Endothelial cell of umbilical vein (primary cell): Measurements from ENCODE around the gene CAV1. TPM values are rescaled to one million over a fixed set of nuclear protein-coding genes. Genes with fewer than 3 reads are reported as not detected.

ENCODE experiments used
- BruUV-seq: library from RNA; stranded (reverse); fragments of 400-500 nt; replicated peaks from 2 replicates; lab custom pipeline; 2021; lab: Mats Ljungman, UMichigan
- CTCF ChIA-PET: fragments of 300-600, 350-600 bp; sonication (Branson Sonifier 250); formaldehyde crosslinking; loops from one replicate; lab custom pipeline; 2021; ENCODE audit warnings: antibody characterized with exemption, inconsistent platforms; lab: Charles Lee
- POLR2A ChIA-PET: fragments of 300-600, 350-600 bp; sonication (Branson Sonifier 250); formaldehyde crosslinking; loops from one replicate; lab custom pipeline; 2021; ENCODE audit warnings: antibody characterized with exemption, inconsistent platforms; lab: Charles Lee
- DNase-seq: peaks from one replicate; pipeline ENCODE4 v3.0.0-alpha.2; 2011; ENCODE audit warnings: low read depth, low spot score
- FAIRE-seq: peaks from 2 replicates; lab custom pipeline; 2011; peaks lifted over from hg19 to GRCh38; lab: Jason Lieb, UNC
- H2AFZ ChIP-seq: 2 replicates; pipeline ENCODE4 v1.6.0; 2012; ENCODE audit warnings: low read depth, low read length, control low read depth, inconsistent platforms
- H3K27ac ChIP-seq: 2 replicates; pipeline ENCODE4 v1.5.1; 2011; ENCODE audit warnings: low read depth, mild to moderate bottlenecking, control low read depth, low read length, moderate library complexity; ENCODE audit not compliant: insufficient read depth
- H3K27me3 ChIP-seq, 2 experiments: 2 replicates each; pipeline versions ENCODE4 v1.6.0 to v1.6.1; 2011; ENCODE audit warnings: low read length in 2 of 2, mixed read lengths in 1 of 2; ENCODE audit not compliant: control insufficient read depth in 2 of 2, insufficient read depth in 2 of 2
- H3K36me3 ChIP-seq, 2 experiments: 2 replicates in 1 of 2; 3 replicates in 1 of 2; pipeline ENCODE4 v1.5.1; 2011; ENCODE audit warnings: low read length in 2 of 2, mild to moderate bottlenecking in 1 of 2, moderate library complexity in 1 of 2; ENCODE audit not compliant: control insufficient read depth in 2 of 2, insufficient read depth in 2 of 2; ENCODE audit errors: extremely low read depth in 1 of 2
- H3K4me1 ChIP-seq: 3 replicates; pipeline ENCODE4 v1.5.1; 2011; ENCODE audit warnings: mild to moderate bottlenecking, low read length; ENCODE audit not compliant: control insufficient read depth, insufficient read depth; ENCODE audit errors: extremely low read depth
- H3K4me2 ChIP-seq: 2 replicates; pipeline ENCODE4 v1.6.1; 2011; ENCODE audit warnings: low read length, control low read depth, mixed read lengths; ENCODE audit not compliant: insufficient read depth
- H3K4me3 ChIP-seq, 3 experiments: fragments of 200-600 bp in 1 of 3; sonication (generic), shearing (Covaris generic) in 1 of 3; replicated peaks in 1 of 3; 2 replicates each; pipeline ENCODE4 v1.5.1; 2011 to 2016; ENCODE audit warnings: control low read depth in 3 of 3, low read length in 3 of 3, mild to moderate bottlenecking in 2 of 3, inconsistent platforms in 1 of 3, low read depth in 1 of 3, moderate library complexity in 1 of 3; ENCODE audit not compliant: insufficient read depth in 1 of 3
- H3K79me2 ChIP-seq: 2 replicates; pipeline ENCODE4 v1.6.0; 2012; ENCODE audit warnings: low read length, inconsistent platforms; ENCODE audit not compliant: control insufficient read depth, insufficient read depth
- H3K9ac ChIP-seq: replicated peaks from 2 replicates; pipeline ENCODE3; 2011; ENCODE audit warnings: low read length, control low read depth; ENCODE audit not compliant: insufficient read depth; ENCODE audit errors: extremely low read depth
- H3K9me1 ChIP-seq: replicated peaks from 3 replicates; pipeline ENCODE4 v1.6.0; 2011; ENCODE audit warnings: mild to moderate bottlenecking, low read length; ENCODE audit not compliant: control insufficient read depth, insufficient read depth; ENCODE audit errors: extremely low read depth
- H3K9me3 ChIP-seq: replicated peaks from 2 replicates; pipeline ENCODE4 v1.5.1; 2012; ENCODE audit warnings: low read length, inconsistent platforms; ENCODE audit not compliant: control insufficient read depth, insufficient read depth
- H4K20me1 ChIP-seq: replicated peaks from 2 replicates; pipeline ENCODE3; 2011; ENCODE audit warnings: mild to moderate bottlenecking, low read length; ENCODE audit not compliant: control insufficient read depth, insufficient read depth; ENCODE audit errors: extremely low read depth
- CTCF ChIP-seq, 2 donors: IDR thresholded peaks; 1 replicate in 1 of 2; 2 replicates in 1 of 2; pipeline ENCODE4 v1.5.1; 2011; ENCODE audit warnings: low read length in 2 of 2, mild to moderate bottlenecking in 2 of 2, moderate library complexity in 2 of 2, control low read depth in 1 of 2, inconsistent platforms in 1 of 2, low read depth in 1 of 2; ENCODE audit not compliant: insufficient read depth in 1 of 2; ENCODE audit errors: extremely low read depth in 1 of 2
- EZH2 ChIP-seq: IDR thresholded peaks from 2 replicates; pipeline ENCODE4 v1.6.1; 2012; ENCODE audit warnings: borderline replicate concordance, low read depth, mild to moderate bottlenecking, moderate library complexity, low read length, inconsistent platforms; ENCODE audit not compliant: severe bottlenecking
- FOS ChIP-seq: IDR thresholded peaks from 2 replicates; pipeline ENCODE4 v1.6.1; 2011; ENCODE audit warnings: mild to moderate bottlenecking, low read length, moderate library complexity, borderline replicate concordance; ENCODE audit not compliant: insufficient read depth
- GATA2 ChIP-seq: IDR thresholded peaks from 2 replicates; pipeline ENCODE4 v1.7.0; 2011; ENCODE audit warnings: low read depth, mild to moderate bottlenecking, moderate library complexity, mixed read lengths, low read length; ENCODE audit not compliant: insufficient read length, insufficient read depth
- JUN ChIP-seq: IDR thresholded peaks from 2 replicates; pipeline ENCODE4 v1.6.1; 2011; ENCODE audit warnings: borderline replicate concordance, low read depth; ENCODE audit not compliant: insufficient read length, insufficient read depth
- MAX ChIP-seq: IDR thresholded peaks from 2 replicates; pipeline ENCODE4 v1.6.1; 2011; ENCODE audit not compliant: insufficient read depth, insufficient read length
- MYC ChIP-seq: IDR thresholded peaks from one replicate; pipeline ENCODE4 v1.6.1; 2011; ENCODE audit warnings: mild to moderate bottlenecking, low read depth, low read length
- POLR2A ChIP-seq: IDR thresholded peaks from 2 replicates; pipeline ENCODE4 v1.6.1; 2012; ENCODE audit warnings: low read depth, mild to moderate bottlenecking, control low read depth, low read length
- POLR2AphosphoS5 ChIP-seq: IDR thresholded peaks from 2 replicates; pipeline ENCODE4 v1.6.1; 2012; ENCODE audit warnings: low read depth, mild to moderate bottlenecking, control low read depth, low read length, moderate library complexity; ENCODE audit not compliant: insufficient read depth
- dilution Hi-C: fragments of 300-500 bp; cut with MboI; formaldehyde crosslinking; loops from one replicate; pipeline ENCODE4 v1.15.0; 2019; ENCODE audit warnings: low sequenced_read_pairs; ENCODE audit not compliant: extremely low pct_ligation_motif_present
- intact Hi-C: fragments of 100-400 bp; cut with micrococcal nuclease; formaldehyde crosslinking; loops from one replicate; pipeline ENCODE4 v1.10.0; 2022
- polyA plus RNA-seq, 4 experiments: library from polyadenylated mRNA; depleted of rRNA in 3 of 4; stranded (reverse) in 3 of 4; unstranded in 1 of 4; fragments of >200 nt; gene quantifications; 2 replicates each; pipeline versions ENCODE4 v1.2.1 to v1.2.3, GENCODE V29; 2011 to 2012; ENCODE audit warnings: missing spikeins in 1 of 4
- total RNA-seq: library from RNA; stranded (reverse); gene quantifications from 2 replicates; pipeline ENCODE4 v1.2.3, GENCODE V29; 2021

CAV1 gene
- total and polyA plus RNA-seq, 2 donors (not counting 3 experiments of a cell fraction or from before 2014, with no cell fraction given) = 1,483 to 3,129 TPM

DNA sequence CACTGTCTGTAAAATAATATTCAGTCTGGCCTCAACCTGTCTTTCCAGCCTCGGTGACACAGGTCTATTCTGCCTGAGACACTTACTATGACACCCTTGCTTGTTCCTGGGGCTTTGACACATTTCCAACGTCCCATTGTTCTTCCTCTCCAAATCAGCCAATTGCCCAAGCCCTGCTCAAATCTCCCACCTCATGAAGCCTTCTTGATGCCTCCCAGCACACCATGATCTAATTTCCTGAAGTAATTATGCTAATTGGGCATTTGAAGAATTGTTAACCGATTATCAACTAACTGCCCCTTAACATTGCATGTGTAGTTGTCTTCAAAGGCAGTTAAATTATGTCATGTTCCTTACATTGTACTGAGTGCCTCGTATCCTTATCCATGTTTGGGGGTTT lies 33.1 kb downstream of the CAV1 start:
- BruUV-seq = no TSS peak
- no peak overlapping the region for H3K4me3 ChIP-seq
- H3K9me1 ChIP-seq = no peaks in the 10 kb centered on the region
- H3K27ac ChIP-seq = no peak overlapping the region
- DNase-seq (no peak), FAIRE-seq (no peak)
- intact Hi-C loops (loop anchor here (2.0 kb wide), 1 partner anchor 13 kb away; no protein-coding TSS in a partner anchor), dilution Hi-C loops (no loop called here)
- H3K27me3 ChIP-seq = no peaks in the 10 kb centered on the region
- peaks cover 13% of the 10 kb centered on the region for H4K20me1 ChIP-seq
- ChIA-PET POLR2A (interaction anchor here (0.7 kb wide), 1 partner anchor 18 kb away, joined by 3 read pairs; no protein-coding TSS in a partner anchor), CTCF (interaction anchor here (0.7 to 1.7 kb wide), 3 partner anchors 10 to 20 kb away, joined by 3 to 8 read pairs (median 3); no protein-coding TSS in a partner anchor)
- no peak overlapping the region for H3K9ac ChIP-seq
- H2AFZ ChIP-seq = no peak overlapping the region
- peak; percentile 10 for TF ChIP-seq POLR2A
- TF ChIP-seq JUN = no peak
- no peak for TF ChIP-seq EZH2
- TF ChIP-seq POLR2AphosphoS5 = no peak
- peaks cover 22% of the 10 kb centered on the region for H3K4me1 ChIP-seq
- peaks cover 56% of the 10 kb centered on the region for H3K79me2 ChIP-seq
- no peaks in the 10 kb centered on the region for H3K9me3 ChIP-seq
- peaks cover 31 to 33% of the 10 kb centered on the region in 2 experiments for H3K36me3 ChIP-seq
- no peak overlapping the region for H3K4me2 ChIP-seq

DNA sequence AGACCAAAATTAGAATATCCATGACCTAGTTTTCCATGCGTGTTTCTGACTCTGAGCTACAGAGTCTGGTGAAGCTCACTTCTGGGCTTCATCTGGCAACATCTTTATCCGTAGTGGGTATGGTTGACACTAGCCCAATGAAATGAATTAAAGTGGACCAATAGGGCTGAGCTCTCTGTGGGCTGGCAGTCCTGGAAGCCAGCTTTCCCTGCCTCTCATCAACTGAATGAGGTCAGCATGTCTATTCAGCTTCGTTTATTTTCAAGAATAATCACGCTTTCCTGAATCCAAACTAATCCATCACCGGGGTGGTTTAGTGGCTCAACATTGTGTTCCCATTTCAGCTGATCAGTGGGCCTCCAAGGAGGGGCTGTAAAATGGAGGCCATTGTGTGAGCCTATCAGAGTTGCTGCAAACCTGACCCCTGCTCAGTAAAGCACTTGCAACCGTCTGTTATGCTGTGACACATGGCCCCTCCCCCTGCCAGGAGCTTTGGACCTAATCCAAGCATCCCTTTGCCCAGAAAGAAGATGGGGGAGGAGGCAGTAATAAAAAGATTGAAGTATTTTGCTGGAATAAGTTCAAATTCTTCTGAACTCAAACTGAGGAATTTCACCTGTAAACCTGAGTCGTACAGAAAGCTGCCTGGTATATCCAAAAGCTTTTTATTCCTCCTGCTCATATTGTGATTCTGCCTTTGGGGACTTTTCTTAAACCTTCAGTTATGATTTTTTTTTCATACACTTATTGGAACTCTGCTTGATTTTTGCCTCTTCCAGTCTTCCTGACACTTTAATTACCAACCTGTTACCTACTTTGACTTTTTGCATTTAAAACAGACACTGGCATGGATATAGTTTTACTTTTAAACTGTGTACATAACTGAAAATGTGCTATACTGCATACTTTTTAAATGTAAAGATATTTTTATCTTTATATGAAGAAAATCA lies 35.5 kb downstream of the CAV1 start:
- POLR2A ChIA-PET = no interaction called here

More for the DNA sequence above, 35.5 kb downstream of the CAV1 start:
- Histone ChIP-seq H2AFZ (no peak overlapping the region), H3K4me3 (no peak overlapping the region), H3K9me3 (no peaks in the 10 kb centered on the region), H3K9ac (no peak overlapping the region), H3K4me2 (no peak overlapping the region), H3K9me1 (no peaks in the 10 kb centered on the region), H4K20me1 (peaks cover 10% of the 10 kb centered on the region), H3K79me2 (peaks cover 33% of the 10 kb centered on the region), H3K27ac (no peak overlapping the region), H3K27me3 (no peaks in the 10 kb centered on the region), H3K4me1 (peaks cover 4% of the 10 kb centered on the region), H3K36me3 (peaks cover 24 to 28% of the 10 kb centered on the region in 2 experiments)
- TSS peak; percentile 42 for BruUV-seq
- CTCF ChIA-PET = interaction anchor here (0.5 to 5.9 kb wide), 4 partner anchors 14 to 61 kb away, joined by 3 to 36 read pairs (median 7); partner anchors contain the start of gene CAV2
- FAIRE-seq = no peak
- dilution Hi-C loops = no loop called here
- TF ChIP-seq FOS = no peak
- TF ChIP-seq MAX = no peak
- no peak for TF ChIP-seq POLR2AphosphoS5
- TF ChIP-seq POLR2A = no peak
- TF ChIP-seq EZH2 = no peak
- TF ChIP-seq JUN = no peak
- no peak for TF ChIP-seq MYC
- TF ChIP-seq CTCF (IDR thresholded peaks at IDR 0.05; ENCODE audit: extremely low read depth in 1 of 2, insufficient read depth in 1 of 2, low read depth in 1 of 2, low read length in 2 of 2) = no peak
- TF ChIP-seq GATA2 = no peak
- DNase-seq = no peak
- intact Hi-C loops = no loop called here
